HepG2 (cell line): ENCODE results near the gene SOHLH2. TPM values are rescaled to one million over a fixed set of nuclear protein-coding genes. Genes with fewer than 3 reads are reported as not detected.

Experiments used
- ATAC-seq: fragments of 200-7000 bp; cut with Tn5 transposase; 3 replicates; pipeline ENCODE4 v1.9.1; 2020; ENCODE audit warnings: mild to moderate bottlenecking, moderate library complexity
- BruUV-seq: library from RNA; stranded (reverse); fragments of 400-500 nt; replicated peaks from 2 replicates; lab custom pipeline; 2021; lab: Mats Ljungman, UMichigan
- CTCF ChIA-PET: fragments of 300-600 bp; formaldehyde crosslinking; extraction: SDS; loops from one replicate; lab custom pipeline; 2021; ENCODE audit warnings: low total read pairs, inconsistent platforms, low intra/inter-chr PET ratio; lab: Yijun Ruan, JAX
- POLR2A ChIA-PET: fragments of 350-600 bp; sonication (Branson Sonifier 250); formaldehyde crosslinking; loops from one replicate; lab custom pipeline; 2020; ENCODE audit warnings: antibody characterized with exemption, inconsistent platforms; lab: Yijun Ruan, JAX
- DNase-seq: peaks from one replicate; pipeline ENCODE4 v3.0.0-alpha.2; 2015; ENCODE audit warnings: low spot score
- FAIRE-seq: peaks from 3 replicates; lab custom pipeline; 2011; peaks lifted over from hg19 to GRCh38; lab: Jason Lieb, UNC
- H2AFZ ChIP-seq: one replicate; pipeline ENCODE4 v1.6.1; 2011; ENCODE audit warnings: low read length, inconsistent platforms
- H3K27ac ChIP-seq: fragments of 300-600 bp; 3 replicates; pipeline ENCODE4 v1.8.0; 2011; ENCODE audit warnings: mixed run types, mild to moderate bottlenecking, mixed read lengths, low read length, inconsistent platforms; ENCODE audit not compliant: insufficient read depth; ENCODE audit errors: extremely low read length
- H3K27me3 ChIP-seq, 2 experiments: fragments of 200-600 bp in 1 of 2; 2 replicates in 1 of 2; 3 replicates in 1 of 2; pipeline versions ENCODE4 v1.6.0 to v1.8.0; 2011; ENCODE audit warnings: low read length in 2 of 2, mild to moderate bottlenecking in 2 of 2, moderate library complexity in 2 of 2, inconsistent platforms in 1 of 2; ENCODE audit not compliant: insufficient read depth in 2 of 2, control insufficient read depth in 1 of 2
- H3K36me3 ChIP-seq, 2 experiments: fragments of 200-600 bp in 1 of 2; replicated peaks in 1 of 2; 2 replicates in 1 of 2; 3 replicates in 1 of 2; pipeline versions ENCODE4 v1.5.1 to v1.8.0; 2011; ENCODE audit warnings: low read length in 2 of 2, inconsistent platforms in 1 of 2; ENCODE audit not compliant: insufficient read depth in 2 of 2, control insufficient read depth in 1 of 2
- H3K4me1 ChIP-seq: 2 replicates; pipeline ENCODE4 v1.5.1; 2012; ENCODE audit warnings: low read length, inconsistent platforms; ENCODE audit not compliant: insufficient read depth
- H3K4me2 ChIP-seq: 2 replicates; pipeline ENCODE4 v1.6.0; 2011; ENCODE audit warnings: low read depth, low read length, inconsistent platforms
- H3K4me3 ChIP-seq, 3 experiments: fragments of 200-600 bp in 1 of 3; sonication (generic), shearing (Covaris generic) in 1 of 3; replicated peaks in 1 of 3; 2 replicates each; pipeline ENCODE4 v1.5.1; 2011 to 2016; ENCODE audit warnings: low read length in 3 of 3, inconsistent platforms in 2 of 3, low read depth in 2 of 3, mild to moderate bottlenecking in 2 of 3, control low read depth in 1 of 3, mixed read lengths in 1 of 3; ENCODE audit not compliant: insufficient read depth in 1 of 3
- H3K79me2 ChIP-seq: one replicate; pipeline ENCODE4 v1.6.1; 2011; ENCODE audit warnings: low read length, inconsistent platforms; ENCODE audit not compliant: insufficient read depth
- H3K9ac ChIP-seq: 2 replicates; pipeline ENCODE4 v1.6.0; 2011; ENCODE audit warnings: mild to moderate bottlenecking, low read depth, low read length, inconsistent platforms; ENCODE audit not compliant: insufficient read depth
- H3K9me3 ChIP-seq: 2 replicates; pipeline ENCODE4 v1.5.1; 2012; ENCODE audit warnings: mild to moderate bottlenecking, low read length
- H4K20me1 ChIP-seq: 2 replicates; pipeline ENCODE4 v1.6.0; 2011; ENCODE audit warnings: inconsistent platforms, mild to moderate bottlenecking, low read length, moderate library complexity; ENCODE audit not compliant: insufficient read depth
- BHLHE40 ChIP-seq: IDR thresholded peaks from 2 replicates; pipeline ENCODE4 v1.6.1; 2011; ENCODE audit warnings: low read length, improper control_type of control experiment
- CENPBD1 ChIP-seq: sonication (generic); formaldehyde crosslinking; IDR thresholded peaks from 2 replicates; pipeline ENCODE4 v1.8.0; 2022; ENCODE audit warnings: missing genetic modification reagents, low read depth, mild to moderate bottlenecking, borderline replicate concordance
- DDIT3 ChIP-seq: sonication (generic); formaldehyde crosslinking; IDR thresholded peaks from 2 replicates; pipeline ENCODE4 v1.4.0; 2020; ENCODE audit warnings: mild to moderate bottlenecking, missing genetic modification reagents
- GTF3A ChIP-seq: sonication (generic); formaldehyde crosslinking; conservative IDR thresholded peaks from 2 replicates; pipeline ENCODE4 v1.4.0; 2020; ENCODE audit warnings: mild to moderate bottlenecking, missing genetic modification reagents
- HNRNPUL1 ChIP-seq: fragments of 200-400 bp; formaldehyde crosslinking; IDR thresholded peaks from 2 replicates; pipeline ENCODE4 v1.6.1; 2017; ENCODE audit warnings: low read depth, mild to moderate bottlenecking, low read length, moderate library complexity
- NFE2 ChIP-seq: sonication (generic); formaldehyde crosslinking; IDR thresholded peaks from 2 replicates; pipeline ENCODE4 v1.4.0; 2020; ENCODE audit warnings: missing genetic modification reagents
- PHF21A ChIP-seq: sonication (generic); formaldehyde crosslinking; IDR thresholded peaks from 2 replicates; pipeline ENCODE4 v1.5.0; 2020; ENCODE audit warnings: mild to moderate bottlenecking, missing genetic modification reagents
- PREB ChIP-seq: sonication (generic); formaldehyde crosslinking; IDR thresholded peaks from 2 replicates; pipeline ENCODE4 v1.4.0; 2020; ENCODE audit warnings: missing genetic modification reagents
- RFXANK ChIP-seq: IDR thresholded peaks from 2 replicates; pipeline ENCODE4 v1.6.1; 2016
- UBTF ChIP-seq: sonication (generic); formaldehyde crosslinking; IDR thresholded peaks from 2 replicates; pipeline ENCODE4 v1.4.0; 2020; ENCODE audit warnings: mild to moderate bottlenecking, missing genetic modification reagents
- ZMYM2 ChIP-seq: sonication (generic); formaldehyde crosslinking; IDR thresholded peaks from 2 replicates; pipeline ENCODE4 v1.8.0; 2022; ENCODE audit warnings: mild to moderate bottlenecking, missing genetic modification reagents
- ZNF251 ChIP-seq: sonication (generic); formaldehyde crosslinking; IDR thresholded peaks from 2 replicates; pipeline ENCODE4 v1.9.0; 2021; ENCODE audit warnings: mild to moderate bottlenecking, missing genetic modification reagents
- ZNF430 ChIP-seq: sonication (generic); formaldehyde crosslinking; IDR thresholded peaks from 2 replicates; pipeline ENCODE4 v1.9.0; 2021; ENCODE audit warnings: mild to moderate bottlenecking, missing genetic modification reagents
- ZNF580 ChIP-seq: IDR thresholded peaks from 2 replicates; pipeline ENCODE4 v1.6.1; 2016; ENCODE audit warnings: low read depth, borderline replicate concordance
- ZNF724P ChIP-seq: sonication (generic); formaldehyde crosslinking; IDR thresholded peaks from 2 replicates; pipeline ENCODE4 v1.8.0; 2022; ENCODE audit warnings: missing genetic modification reagents, borderline replicate concordance
- ZNF781 ChIP-seq: sonication (generic); formaldehyde crosslinking; IDR thresholded peaks from 2 replicates; pipeline ENCODE4 v1.5.1; 2020; ENCODE audit warnings: borderline replicate concordance, mild to moderate bottlenecking, missing genetic modification reagents; ENCODE audit errors: not compliant biosample characterization
- WGBS: methylation state at CpG from one replicate; pipeline ENCODE4 v1.1.6; 2017; ENCODE audit warnings: low lambda C conversion rate; 5-methylcytosine and 5-hydroxymethylcytosine counted together
- in situ Hi-C: cut with HindIII; loops from 2 replicates; pipeline ENCODE4 v1.10.0; 2017; ENCODE audit warnings: low pct_unique_long_range_greater_than_20kb; ENCODE audit not compliant: extremely low pct_ligation_motif_present
- intact Hi-C: fragments of 100-400 bp; cut with micrococcal nuclease; formaldehyde crosslinking; loops from one replicate; pipeline ENCODE4 v1.10.0; 2022; ENCODE audit not compliant: unreplicated experiment
- polyA plus RNA-seq, 8 experiments: library from polyadenylated mRNA; depleted of rRNA in 3 of 8; stranded (reverse) in 7 of 8; unstranded in 1 of 8; fragments of >200 nt; fragmentation: Illumina TruSeq in 4 of 8; extraction: Trizol in 4 of 8; gene quantifications; 2 replicates each; pipeline versions ENCODE4 v1.2.1 to v1.2.3, GENCODE V29; 2011 to 2016; ENCODE audit warnings: low read depth in 4 of 8, missing spikeins in 1 of 8, mixed read lengths in 1 of 8; ENCODE audit not compliant: insufficient read depth in 1 of 8
- total RNA-seq, 5 experiments: library from RNA; depleted of rRNA; stranded (reverse); fragments of >200 nt; fragmentation: Illumina TruSeq; extraction: Trizol; gene quantifications; 2 replicates each; pipeline ENCODE4 v1.2.3, GENCODE V29; 2016; ENCODE audit warnings: low read depth in 1 of 5

SOHLH2 gene
- total and polyA plus RNA-seq, 2 of the 13 experiments (the other 11 are each of a cell fraction or from before 2014, with no cell fraction given), result not detected

GRCh38 chr13:36163809-36164308, 50.5 kb downstream of the SOHLH2 start:
- H4K20me1 ChIP-seq, result no peaks in the 10 kb centered on the region
- no peaks in the 10 kb centered on the region for H3K4me1 ChIP-seq
- DNase-seq, result no peak
- H2AFZ ChIP-seq, result no peak overlapping the region
- TF ChIP-seq UBTF (CRISPR knock-in tag), result no peak
- TF ChIP-seq HNRNPUL1, result no peak
- no peak for TF ChIP-seq ZNF781 (CRISPR knock-in tag)
- TF ChIP-seq BHLHE40, result no peak
- TF ChIP-seq, all 625 proteins: peak for 0
- ATAC-seq (no peak), FAIRE-seq (no peak)
- WGBS, result 8% methylated on average over 7 of the region's 7 CpGs
- H3K27ac ChIP-seq, result no peak overlapping the region
- BruUV-seq, result no TSS peak
- H3K79me2 ChIP-seq, result no peaks in the 10 kb centered on the region
- no peaks in the 10 kb centered on the region for H3K27me3 ChIP-seq
- in situ Hi-C loops (no loop called here), intact Hi-C loops (no loop called here)
- POLR2A ChIA-PET, result no interaction called here
- no peak overlapping the region for H3K9ac ChIP-seq
- H3K4me3 ChIP-seq, result no peak overlapping the region
- no peak overlapping the region for H3K4me2 ChIP-seq
- no peaks in the 10 kb centered on the region for H3K36me3 ChIP-seq
- no peaks in the 10 kb centered on the region for H3K9me3 ChIP-seq
- CTCF ChIA-PET, result no interaction called here

- Histone ChIP-seq H3K9me3 (no peaks in the 10 kb centered on the region), H3K79me2 (no peaks in the 10 kb centered on the region), H4K20me1 (no peaks in the 10 kb centered on the region), H3K4me2 (no peak overlapping the region), H3K4me1 (no peaks in the 10 kb centered on the region), H3K27ac (no peak overlapping the region), H3K9ac (no peak overlapping the region), H3K27me3 (no peaks in the 10 kb centered on the region), H3K36me3 (no peaks in the 10 kb centered on the region), H3K4me3 (no peak overlapping the region), H2AFZ (no peak overlapping the region)
- intact Hi-C loops (no loop called here), in situ Hi-C loops (no loop called here)
- DNase-seq, result no peak
- no peak for ATAC-seq
- CTCF ChIA-PET, result no interaction called here
- 23% methylated on average over 6 of the region's 6 CpGs for WGBS
- no TSS peak for BruUV-seq
- no peak for FAIRE-seq
- POLR2A ChIA-PET, result no interaction called here
- TF ChIP-seq ZNF724P (CRISPR knock-in tag) (no peak), PHF21A (no peak), ZMYM2 (CRISPR knock-in tag) (no peak), NFE2 (no peak), ZNF580 (CRISPR knock-in tag) (no peak), CENPBD1 (no peak), DDIT3 (CRISPR knock-in tag) (no peak), GTF3A (CRISPR knock-in tag) (no peak), PREB (CRISPR knock-in tag) (no peak), ZNF430 (CRISPR knock-in tag) (no peak), RFXANK (CRISPR knock-in tag) (no peak), ZNF251 (CRISPR knock-in tag) (no peak)
Observed at GRCh38 chr13:36163286-36163685, 51.1 kb downstream of the SOHLH2 start.
